CD14-positive monocyte (primary cell): Measurements from ENCODE around the gene OR9Q1. TPM values are rescaled to one million over a fixed set of nuclear protein-coding genes. Genes with fewer than 3 reads are reported as not detected.

Source experiments
- DNase-seq, 3 donors: peaks; one replicate each; pipeline ENCODE4 v3.0.0-alpha.2; 2011 to 2022
- H2AFZ ChIP-seq: 2 replicates; pipeline ENCODE4 v1.6.0; 2012; ENCODE audit warnings: mild to moderate bottlenecking, low read depth, low read length, inconsistent platforms; ENCODE audit not compliant: insufficient read depth, poor library complexity, severe bottlenecking
- H3K27ac ChIP-seq, 2 donors: 1 replicate in 1 of 2; 2 replicates in 1 of 2; pipeline ENCODE4 v1.5.1; 2012 to 2013; ENCODE audit warnings: low read length in 2 of 2, control low read depth in 1 of 2, inconsistent platforms in 1 of 2, low read depth in 1 of 2, mild to moderate bottlenecking in 1 of 2
- H3K27me3 ChIP-seq, 2 donors: one replicate each; pipeline versions ENCODE4 v1.6.0 to v1.6.1; 2011 to 2013; ENCODE audit warnings: low read length in 2 of 2; ENCODE audit not compliant: control insufficient read depth in 2 of 2, insufficient read depth in 2 of 2
- H3K36me3 ChIP-seq, 2 donors: replicated peaks in 1 of 2; 1 replicate in 1 of 2; 2 replicates in 1 of 2; pipeline versions ENCODE4 v1.5.1 to v1.6.1; 2012 to 2013; ENCODE audit warnings: low read length in 2 of 2, control low read depth in 1 of 2, inconsistent platforms in 1 of 2, mild to moderate bottlenecking in 1 of 2; ENCODE audit not compliant: insufficient read depth in 2 of 2, control insufficient read depth in 1 of 2
- H3K4me1 ChIP-seq, 2 donors: 1 replicate in 1 of 2; 2 replicates in 1 of 2; pipeline versions ENCODE4 v1.5.1 to v1.6.1; 2012 to 2013; ENCODE audit warnings: low read length in 2 of 2, control low read depth in 1 of 2, inconsistent platforms in 1 of 2, mild to moderate bottlenecking in 1 of 2, moderate library complexity in 1 of 2; ENCODE audit not compliant: insufficient read depth in 2 of 2, control insufficient read depth in 1 of 2
- H3K4me2 ChIP-seq: replicated peaks from 2 replicates; pipeline ENCODE3; 2012; ENCODE audit warnings: low read length, moderate library complexity, mild to moderate bottlenecking; ENCODE audit not compliant: poor library complexity, severe bottlenecking; ENCODE audit errors: extremely low read depth
- H3K4me3 ChIP-seq, 3 experiments: fragments of 200-600 bp in 1 of 3; sonication (generic) in 1 of 3; replicated peaks in 1 of 3; 1 replicate in 2 of 3; 2 replicates in 1 of 3; pipeline ENCODE4 v1.5.1; 2011 to 2013; ENCODE audit warnings: low read length in 3 of 3, mild to moderate bottlenecking in 3 of 3, control low read depth in 2 of 3, low read depth in 2 of 3, inconsistent platforms in 1 of 3, moderate library complexity in 1 of 3
- H3K79me2 ChIP-seq: 2 replicates; pipeline ENCODE4 v1.6.0; 2012; ENCODE audit warnings: mild to moderate bottlenecking, control low read depth, inconsistent platforms, low read length, moderate library complexity; ENCODE audit not compliant: insufficient read depth
- H3K9ac ChIP-seq: 2 replicates; pipeline ENCODE4 v1.6.0; 2017; ENCODE audit warnings: low read length, mild to moderate bottlenecking; ENCODE audit not compliant: insufficient read depth, poor library complexity, severe bottlenecking
- H3K9me3 ChIP-seq, 2 donors: replicated peaks in 1 of 2; 1 replicate in 1 of 2; 2 replicates in 1 of 2; pipeline versions ENCODE4 v1.5.1 to v1.6.1; 2012 to 2013; ENCODE audit warnings: low read length in 2 of 2, control low read depth in 1 of 2; ENCODE audit not compliant: control insufficient read depth in 1 of 2, insufficient read depth in 1 of 2
- H4K20me1 ChIP-seq: 2 replicates; pipeline ENCODE4 v1.6.0; 2012; ENCODE audit warnings: mild to moderate bottlenecking, low read length, control low read depth, moderate library complexity; ENCODE audit not compliant: insufficient read depth
- H3K27ac Mint-ChIP-seq, 7 donors: one replicate each; pipeline ENCODE4 v1.8.0; 2020; ENCODE audit warnings: mild to moderate bottlenecking in 7 of 7, mixed read lengths in 7 of 7, moderate library complexity in 6 of 7, inconsistent platforms in 2 of 7
- H3K27me3 Mint-ChIP-seq, 3 donors: one replicate each; pipeline ENCODE4 v1.8.0; 2021 to 2022; ENCODE audit warnings: low read depth in 3 of 3, mild to moderate bottlenecking in 3 of 3, mixed read lengths in 3 of 3, moderate library complexity in 3 of 3, inconsistent platforms in 1 of 3
- H3K36me3 Mint-ChIP-seq, 2 donors: one replicate each; pipeline ENCODE4 v1.8.0; 2020; ENCODE audit warnings: mixed read lengths in 2 of 2, inconsistent platforms in 1 of 2, mild to moderate bottlenecking in 1 of 2
- H3K4me1 Mint-ChIP-seq: one replicate; pipeline ENCODE4 v1.8.0; 2020; ENCODE audit warnings: mild to moderate bottlenecking, mixed read lengths
- H3K4me3 Mint-ChIP-seq, 2 donors: one replicate each; pipeline ENCODE4 v1.8.0; 2020; ENCODE audit warnings: mild to moderate bottlenecking in 2 of 2, mixed read lengths in 2 of 2, moderate library complexity in 1 of 2
- H3K9me3 Mint-ChIP-seq, 7 donors: one replicate each; pipeline ENCODE4 v1.8.0; 2020 to 2022; ENCODE audit warnings: mixed read lengths in 7 of 7, mild to moderate bottlenecking in 6 of 7, moderate library complexity in 6 of 7, inconsistent platforms in 2 of 7
- CTCF ChIP-seq: fragments of 200-600 bp; IDR thresholded peaks from one replicate; pipeline ENCODE4 v1.8.0; 2022; ENCODE audit warnings: antibody characterized with exemption, mild to moderate bottlenecking
- WGBS: methylation state at CpG from one replicate; pipeline ENCODE4 v1.1.5; 2013; ENCODE audit warnings: missing lambda C conversion rate; ENCODE audit not compliant: insufficient coverage; 5-methylcytosine and 5-hydroxymethylcytosine counted together
- intact Hi-C, 2 donors: fragments of 100-400 bp; cut with micrococcal nuclease; formaldehyde crosslinking; loops; one replicate each; pipeline versions ENCODE4 v1.15.0 to v1.15.1; 2023
- polyA plus RNA-seq, 3 donors: library from polyadenylated mRNA; depleted of rRNA in 1 of 3; unstranded in 2 of 3; stranded (reverse) in 1 of 3; fragments of 300-500 nt in 2 of 3; fragments of >200 nt in 1 of 3; fragmentation: Illumina TruSeq in 2 of 3; gene quantifications; 1 replicate in 2 of 3; 2 replicates in 1 of 3; pipeline ENCODE4 v1.2.3, GENCODE V29; 2012 to 2021

The OR9Q1 gene
- polyA plus RNA-seq, 3 donors = not detected

- no peak for TF ChIP-seq CTCF
- H4K20me1 ChIP-seq = no peaks in the 10 kb centered on the region
- H3K36me3 Mint-ChIP-seq = no peaks in the 10 kb centered on the region
- H3K36me3 ChIP-seq = no peaks in the 10 kb centered on the region
- H3K4me3 ChIP-seq = no peak overlapping the region
- H3K9me3 Mint-ChIP-seq = peaks cover 0 to 6% (median 0%) of the 10 kb centered on the region in 7 donors
- DNase-seq = no peak
- H3K9ac ChIP-seq = no peak overlapping the region
- no peaks in the 10 kb centered on the region for H3K4me1 ChIP-seq
- H2AFZ ChIP-seq = no peak overlapping the region
- no peak overlapping the region for H3K4me2 ChIP-seq
- H3K4me1 Mint-ChIP-seq = no peaks in the 10 kb centered on the region
- no peaks in the 10 kb centered on the region for H3K27me3 ChIP-seq
- H3K27ac ChIP-seq = no peak overlapping the region
- intact Hi-C loops = no loop called here
- WGBS = 92% methylated on average over 2 of the region's 3 CpGs
- H3K27me3 Mint-ChIP-seq = peaks cover 0 to 4% (median 2%) of the 10 kb centered on the region in 3 donors
- H3K79me2 ChIP-seq = no peaks in the 10 kb centered on the region
- H3K4me3 Mint-ChIP-seq = no peak overlapping the region
- H3K27ac Mint-ChIP-seq = no peak overlapping the region
- no peaks in the 10 kb centered on the region for H3K9me3 ChIP-seq
Measured at GRCh38 chr11:58060535-58060934, 36.9 kb downstream of the OR9Q1 start.

GRCh38 chr11:58060939-58061672 lies 37.4 kb downstream of the OR9Q1 start:
- Histone ChIP-seq H3K9me3 (no peaks in the 10 kb centered on the region), H3K9ac (no peak overlapping the region), H3K27ac (no peak overlapping the region), H2AFZ (no peak overlapping the region), H3K27me3 (no peaks in the 10 kb centered on the region), H4K20me1 (no peaks in the 10 kb centered on the region), H3K4me1 (no peaks in the 10 kb centered on the region), H3K36me3 (no peaks in the 10 kb centered on the region), H3K79me2 (no peaks in the 10 kb centered on the region), H3K4me3 (no peak overlapping the region), H3K4me2 (no peak overlapping the region)
- H3K4me1 Mint-ChIP-seq = no peaks in the 10 kb centered on the region
- no peak overlapping the region for H3K27ac Mint-ChIP-seq
- no peak for TF ChIP-seq CTCF
- no peak overlapping the region for H3K4me3 Mint-ChIP-seq
- no peak for DNase-seq
- H3K27me3 Mint-ChIP-seq = peaks cover 0 to 4% (median 2%) of the 10 kb centered on the region in 3 donors
- H3K36me3 Mint-ChIP-seq = no peaks in the 10 kb centered on the region
- intact Hi-C loops = no loop called here
- H3K9me3 Mint-ChIP-seq = peaks cover 0 to 6% (median 0%) of the 10 kb centered on the region in 7 donors
- WGBS = 89% methylated on average over 3 of the region's 6 CpGs
